ENCODE measurements around the gene PMEPA1.

- TF ChIP-seq, protein P1, sequence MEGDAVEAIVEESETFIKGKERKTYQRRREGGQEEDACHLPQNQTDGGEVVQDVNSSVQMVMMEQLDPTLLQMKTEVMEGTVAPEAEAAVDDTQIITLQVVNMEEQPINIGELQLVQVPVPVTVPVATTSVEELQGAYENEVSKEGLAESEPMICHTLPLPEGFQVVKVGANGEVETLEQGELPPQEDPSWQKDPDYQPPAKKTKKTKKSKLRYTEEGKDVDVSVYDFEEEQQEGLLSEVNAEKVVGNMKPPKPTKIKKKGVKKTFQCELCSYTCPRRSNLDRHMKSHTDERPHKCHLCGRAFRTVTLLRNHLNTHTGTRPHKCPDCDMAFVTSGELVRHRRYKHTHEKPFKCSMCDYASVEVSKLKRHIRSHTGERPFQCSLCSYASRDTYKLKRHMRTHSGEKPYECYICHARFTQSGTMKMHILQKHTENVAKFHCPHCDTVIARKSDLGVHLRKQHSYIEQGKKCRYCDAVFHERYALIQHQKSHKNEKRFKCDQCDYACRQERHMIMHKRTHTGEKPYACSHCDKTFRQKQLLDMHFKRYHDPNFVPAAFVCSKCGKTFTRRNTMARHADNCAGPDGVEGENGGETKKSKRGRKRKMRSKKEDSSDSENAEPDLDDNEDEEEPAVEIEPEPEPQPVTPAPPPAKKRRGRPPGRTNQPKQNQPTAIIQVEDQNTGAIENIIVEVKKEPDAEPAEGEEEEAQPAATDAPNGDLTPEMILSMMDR (IDR thresholded peaks at IDR 0.05; ENCODE audit: low read depth, low read length, missing input control): no peak
- TF ChIP-seq, protein P2, sequence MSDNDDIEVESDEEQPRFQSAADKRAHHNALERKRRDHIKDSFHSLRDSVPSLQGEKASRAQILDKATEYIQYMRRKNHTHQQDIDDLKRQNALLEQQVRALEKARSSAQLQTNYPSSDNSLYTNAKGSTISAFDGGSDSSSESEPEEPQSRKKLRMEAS (IDR thresholded peaks at IDR 0.05): no peak
- TF ChIP-seq RAD21 (IDR thresholded peaks at IDR 0.05) (no peak), TAF1 (conservative IDR thresholded peaks at IDR 0.05) (no peak), YY1 (IDR thresholded peaks at IDR 0.05) (no peak), EGR1 (IDR thresholded peaks at IDR 0.05; ENCODE audit: low read depth in 2 of 2) (no peak), JUND (IDR thresholded peaks at IDR 0.05) (no peak)
- TF ChIP-seq, protein P3, sequence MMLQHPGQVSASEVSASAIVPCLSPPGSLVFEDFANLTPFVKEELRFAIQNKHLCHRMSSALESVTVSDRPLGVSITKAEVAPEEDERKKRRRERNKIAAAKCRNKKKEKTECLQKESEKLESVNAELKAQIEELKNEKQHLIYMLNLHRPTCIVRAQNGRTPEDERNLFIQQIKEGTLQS (IDR thresholded peaks at IDR 0.05): no peak
Measured at GRCh38 chr20:57743450-57744095, 33.8 kb upstream of the PMEPA1 start.
